ENCODE results near the gene RGMB.
"Not testable (repeated sequence)": the region's sequence is repeated elsewhere in the genome, so short reads cannot be mapped to it uniquely, and the experiment has no call there.

RGMB gene, protein sequence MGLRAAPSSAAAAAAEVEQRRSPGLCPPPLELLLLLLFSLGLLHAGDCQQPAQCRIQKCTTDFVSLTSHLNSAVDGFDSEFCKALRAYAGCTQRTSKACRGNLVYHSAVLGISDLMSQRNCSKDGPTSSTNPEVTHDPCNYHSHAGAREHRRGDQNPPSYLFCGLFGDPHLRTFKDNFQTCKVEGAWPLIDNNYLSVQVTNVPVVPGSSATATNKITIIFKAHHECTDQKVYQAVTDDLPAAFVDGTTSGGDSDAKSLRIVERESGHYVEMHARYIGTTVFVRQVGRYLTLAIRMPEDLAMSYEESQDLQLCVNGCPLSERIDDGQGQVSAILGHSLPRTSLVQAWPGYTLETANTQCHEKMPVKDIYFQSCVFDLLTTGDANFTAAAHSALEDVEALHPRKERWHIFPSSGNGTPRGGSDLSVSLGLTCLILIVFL

DNA sequence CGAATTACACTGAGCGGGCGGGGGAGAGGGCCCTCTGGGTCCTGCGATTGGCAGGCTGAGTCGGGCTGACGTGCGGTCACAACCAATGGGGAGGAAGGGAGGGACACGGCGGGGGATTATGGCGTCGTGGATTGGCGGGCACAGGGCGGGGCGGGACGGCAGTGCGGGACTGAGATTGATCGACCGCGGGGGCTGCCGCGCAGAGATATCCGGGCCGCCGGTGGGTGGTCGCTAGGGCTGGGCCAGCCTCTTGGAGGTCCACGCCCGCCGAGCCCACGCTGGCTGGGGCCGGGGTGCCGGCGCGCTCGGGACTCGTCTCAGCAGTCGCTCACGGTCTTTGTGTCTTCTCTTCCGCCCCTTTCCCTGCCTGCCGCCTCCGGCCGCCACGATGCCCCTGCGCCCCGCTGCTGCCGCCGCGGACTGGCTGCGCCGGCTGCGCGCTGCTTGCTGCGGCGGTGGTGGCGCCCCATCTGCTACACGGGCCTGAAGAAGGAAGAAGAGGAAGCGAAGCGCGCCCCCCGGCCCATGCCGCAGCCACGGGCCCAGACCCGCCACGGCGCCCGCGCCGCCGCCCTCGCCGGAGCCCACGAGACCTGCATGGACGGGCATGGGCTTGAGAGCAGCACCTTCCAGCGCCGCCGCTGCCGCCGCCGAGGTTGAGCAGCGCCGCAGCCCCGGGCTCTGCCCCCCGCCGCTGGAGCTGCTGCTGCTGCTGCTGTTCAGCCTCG, at the start of gene RGMB:
Gene RGMB, plus strand, starts transcription at position 200 of the 728 bp plus-strand sequence. Its CDS starts 408 bp downstream, at position 608.
- peak; percentile 98 for DNase-seq

DNA sequence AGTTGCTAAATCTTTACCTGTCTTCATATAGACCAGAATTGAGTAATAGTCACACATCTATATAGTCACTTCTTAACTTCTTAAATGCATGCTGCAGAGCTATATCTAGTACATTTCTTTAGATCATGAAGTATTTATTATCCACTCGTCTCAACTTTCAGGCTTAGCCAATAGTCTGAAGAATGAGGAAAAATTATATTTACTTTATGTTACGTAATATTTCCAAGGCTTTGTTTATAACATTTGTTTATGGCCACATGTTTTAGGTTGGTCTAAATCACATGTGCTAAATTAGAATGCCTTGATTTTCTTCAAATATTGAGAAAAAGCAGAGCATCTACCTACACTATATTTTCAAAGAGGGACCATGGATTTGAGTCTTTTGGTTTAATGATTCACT, 47.2 kb upstream of the RGMB start:
- DNase-seq: no peak

DNA sequence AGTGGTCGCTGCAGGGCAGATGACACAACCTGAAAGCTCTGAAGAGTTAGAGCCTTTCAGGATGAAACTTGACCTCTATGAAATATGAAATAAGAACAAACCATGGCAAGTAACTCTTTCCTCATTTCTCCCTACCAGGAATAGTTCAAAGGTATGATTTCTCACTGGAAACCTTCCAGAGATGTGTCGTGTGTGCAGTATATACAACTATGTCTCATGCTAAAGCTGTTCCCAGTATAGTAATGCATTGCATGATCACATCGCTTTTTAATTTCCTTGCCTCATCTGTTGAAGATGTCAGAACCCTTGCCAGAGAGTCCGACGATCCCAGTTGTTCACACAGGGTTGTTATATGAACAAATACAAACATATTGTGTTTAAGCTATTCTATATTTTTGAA, 45.8 kb upstream of the RGMB start:
- DNase-seq: no peak

DNA sequence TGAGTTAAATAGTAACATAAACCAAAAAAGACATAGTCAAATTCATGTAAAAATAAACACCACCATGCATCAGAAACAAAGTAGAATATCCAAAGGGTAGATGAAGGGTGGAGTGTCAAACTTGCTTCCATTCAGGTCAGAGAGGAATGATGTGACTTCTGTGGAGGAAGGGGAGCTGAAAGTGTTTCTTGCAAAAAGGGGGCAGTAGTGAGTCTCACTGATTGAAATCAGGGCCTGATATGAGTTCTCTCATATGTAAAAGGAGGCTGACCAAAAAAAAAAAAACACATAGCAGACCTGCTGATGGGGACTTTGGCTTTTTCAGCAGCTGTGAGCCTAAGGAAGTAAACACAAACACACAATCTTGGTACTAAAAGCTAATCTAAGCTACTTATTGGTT, 38.8 kb upstream of the RGMB start:
- DNase-seq: no peak

DNA sequence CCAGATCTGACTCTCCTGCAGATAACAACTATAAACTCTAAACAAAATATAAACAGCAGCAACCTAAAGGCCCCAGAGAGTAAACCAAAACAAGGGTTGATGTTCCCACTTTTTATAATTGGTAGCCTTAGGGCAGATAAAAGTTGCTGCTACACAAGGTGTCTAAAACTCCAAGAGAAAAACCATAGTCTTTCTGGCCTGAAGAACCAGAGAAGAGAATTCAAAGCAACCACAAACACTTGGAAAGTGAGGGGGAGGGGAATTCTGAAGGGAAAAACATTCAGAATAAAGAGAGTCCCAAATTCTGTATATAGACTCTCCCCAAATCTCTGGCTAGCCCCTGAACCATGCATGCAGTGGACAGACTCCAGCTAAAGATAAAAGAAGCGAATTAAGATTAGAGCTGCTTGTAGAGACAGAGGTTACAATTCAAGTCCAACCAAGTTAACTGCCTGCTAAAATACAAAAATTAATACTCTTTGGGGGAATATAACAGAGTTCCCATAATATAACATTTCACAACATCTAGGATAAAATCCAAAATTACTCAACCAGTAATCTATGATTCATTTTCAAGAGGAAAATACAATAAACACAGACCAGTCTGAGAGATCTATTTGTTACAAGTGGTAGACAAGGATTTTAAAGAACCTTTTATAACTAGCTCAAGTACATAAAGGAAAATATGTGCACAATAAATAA, 37.5 kb upstream of the RGMB start:
- no peak for DNase-seq

DNA sequence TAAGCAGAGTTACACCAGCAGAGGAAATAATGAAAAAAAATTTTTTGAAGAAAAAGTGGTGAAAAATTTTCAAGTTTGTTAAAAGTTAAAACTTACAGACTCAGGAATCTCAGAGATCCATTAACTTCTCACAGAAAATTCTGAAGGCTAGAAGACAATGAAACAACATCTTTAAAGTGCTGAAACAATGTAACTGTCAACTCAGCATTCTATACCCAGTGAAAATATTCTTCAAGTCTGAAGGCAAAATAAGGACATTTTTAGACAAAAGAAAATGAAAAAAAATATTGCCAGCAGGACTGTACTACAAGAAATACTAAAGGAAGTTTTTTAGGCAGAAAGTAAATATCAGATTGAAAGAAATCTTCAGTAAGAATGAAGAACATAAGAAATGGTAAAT, 36.7 kb upstream of the RGMB start:
- DNase-seq: no peak

DNA sequence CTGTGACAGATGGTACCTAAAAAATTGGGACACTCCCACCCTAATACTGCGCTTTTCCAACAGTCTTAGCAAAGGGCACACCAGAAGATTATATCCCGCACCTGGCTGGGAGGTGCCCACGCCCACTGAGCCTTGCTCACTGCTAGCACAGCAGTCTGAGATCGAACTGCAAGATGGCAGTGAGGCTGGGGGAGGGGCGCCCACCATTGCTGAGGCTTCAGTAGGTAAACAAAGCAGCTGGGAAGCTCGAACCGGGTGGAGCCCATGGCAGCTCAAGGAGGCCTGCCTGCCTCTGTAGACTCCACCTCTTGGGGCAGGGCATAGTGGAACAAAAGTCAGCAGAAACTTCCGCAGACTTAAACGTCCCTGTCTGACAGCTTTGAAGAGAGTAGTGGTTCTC, 36.0 kb upstream of the RGMB start:
- not testable (repeated sequence) for DNase-seq

DNA sequence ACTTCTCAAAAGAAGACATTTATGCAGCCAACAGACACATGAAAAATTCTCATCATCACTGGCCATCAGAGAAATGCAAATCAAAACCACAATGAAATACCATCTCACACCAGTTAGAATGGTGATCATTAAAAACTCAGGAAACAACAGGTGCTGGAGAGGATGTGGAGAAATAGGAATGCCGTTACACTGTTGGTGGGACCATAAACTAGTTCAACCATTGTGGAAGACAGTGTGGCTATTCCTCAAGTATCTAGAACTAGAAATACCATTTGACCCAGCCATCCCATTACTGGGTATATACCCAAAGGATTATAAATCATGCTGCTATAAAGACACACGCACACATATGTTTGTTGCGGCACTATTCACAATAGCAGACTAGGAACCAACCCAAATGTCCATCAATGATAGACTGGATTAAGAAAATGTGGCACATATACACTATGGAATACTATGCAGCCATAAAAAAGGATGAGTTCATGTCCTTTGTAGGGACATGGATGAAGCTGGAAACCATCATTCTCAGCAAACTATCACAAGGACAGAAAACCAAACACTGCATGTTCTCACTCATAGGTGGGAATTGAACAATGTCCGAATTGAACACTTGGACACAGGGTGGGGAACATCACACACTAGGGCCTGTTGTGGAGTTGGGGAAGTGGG, 34.8 kb upstream of the RGMB start:
- not testable (repeated sequence) for DNase-seq

DNA sequence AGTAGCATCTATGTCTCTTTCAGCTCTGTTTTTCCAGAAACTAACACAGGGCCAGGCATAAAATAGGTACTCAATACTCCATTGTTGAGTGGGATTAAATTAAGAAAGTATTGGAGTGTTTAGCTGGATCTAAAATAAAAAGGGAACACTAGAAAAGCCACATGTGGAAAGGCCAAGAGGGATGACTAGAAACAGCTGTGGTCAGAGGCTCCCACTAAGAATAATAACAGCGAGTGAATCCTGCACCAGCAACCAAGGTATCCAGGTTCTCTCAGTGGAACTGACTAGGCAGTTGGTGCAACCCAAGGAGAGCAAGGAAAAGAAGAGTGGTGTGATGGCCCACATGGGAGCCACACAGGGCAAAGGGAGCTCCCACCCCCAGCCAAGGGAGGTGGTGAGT, 31.5 kb upstream of the RGMB start:
- no peak for DNase-seq

DNA sequence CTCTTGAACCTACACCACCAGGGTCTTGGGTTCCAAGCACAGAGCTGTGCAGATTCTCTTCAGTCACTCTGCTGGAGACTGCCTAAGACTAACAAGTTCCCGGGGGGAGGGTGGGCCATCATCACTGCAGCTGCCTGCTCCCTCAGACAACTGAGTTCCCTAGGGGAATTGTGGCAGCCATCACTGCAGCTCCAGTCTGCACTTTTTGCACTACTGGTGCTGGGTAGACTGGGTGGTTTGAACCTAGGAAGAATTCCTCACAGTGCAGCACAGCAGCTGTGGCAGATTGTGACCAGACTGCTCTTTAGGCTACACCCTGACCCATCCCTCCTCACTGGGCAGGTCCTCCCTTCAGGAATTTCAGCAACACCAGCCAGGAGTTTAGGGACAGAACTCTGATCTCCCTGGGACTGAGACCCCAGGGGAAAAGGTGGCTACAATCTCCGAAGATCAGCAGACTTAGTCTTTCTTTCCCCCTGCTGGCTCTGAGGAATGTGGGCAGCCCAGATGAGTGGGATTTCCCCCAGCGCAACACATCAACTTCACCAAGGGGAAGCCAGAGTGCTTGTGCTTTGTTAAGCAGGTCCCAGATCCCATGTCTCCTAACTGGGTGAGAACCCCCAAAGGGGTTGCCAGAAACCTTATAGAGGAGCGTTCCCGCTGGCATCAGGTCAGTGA, 30.9 kb upstream of the RGMB start:
- peak; percentile 9 for DNase-seq

DNA sequence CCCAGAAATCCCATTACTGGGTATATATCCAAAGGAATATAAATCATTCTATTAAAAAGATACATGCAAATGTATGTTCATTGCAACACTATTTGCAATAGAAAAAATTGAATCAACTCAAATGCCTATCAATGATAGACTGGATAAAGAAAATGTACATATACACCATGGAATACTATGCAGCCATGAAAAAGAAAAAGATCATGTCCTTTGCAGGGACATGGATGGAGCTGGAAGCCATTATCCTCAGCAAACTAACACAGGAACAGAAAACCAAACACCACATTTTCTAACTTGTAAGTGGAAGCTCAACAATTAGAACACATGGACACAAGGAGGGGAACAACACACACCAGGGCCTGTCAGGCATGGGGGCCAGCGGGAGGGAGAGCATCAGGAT, 25.2 kb upstream of the RGMB start:
- not testable (repeated sequence) for DNase-seq

DNA sequence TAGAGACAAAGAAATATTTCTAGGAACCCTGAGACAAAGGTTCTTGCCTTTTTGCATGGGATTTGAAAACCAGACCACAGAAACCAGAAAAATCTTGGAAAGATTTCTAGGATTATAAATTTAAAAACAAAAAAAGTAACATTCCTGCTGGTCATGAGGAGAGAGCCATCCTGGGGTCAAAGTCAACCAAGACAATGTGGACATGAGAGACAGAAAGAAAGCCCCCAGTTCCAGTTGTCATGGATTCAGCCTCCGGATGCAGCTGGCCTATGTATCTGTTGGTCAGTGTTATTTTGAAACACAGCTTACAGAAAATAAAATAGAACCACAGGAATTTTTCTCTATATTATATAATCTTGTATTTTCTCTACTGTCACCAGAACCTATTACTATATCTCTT, 24.4 kb upstream of the RGMB start:
- DNase-seq: no peak

DNA sequence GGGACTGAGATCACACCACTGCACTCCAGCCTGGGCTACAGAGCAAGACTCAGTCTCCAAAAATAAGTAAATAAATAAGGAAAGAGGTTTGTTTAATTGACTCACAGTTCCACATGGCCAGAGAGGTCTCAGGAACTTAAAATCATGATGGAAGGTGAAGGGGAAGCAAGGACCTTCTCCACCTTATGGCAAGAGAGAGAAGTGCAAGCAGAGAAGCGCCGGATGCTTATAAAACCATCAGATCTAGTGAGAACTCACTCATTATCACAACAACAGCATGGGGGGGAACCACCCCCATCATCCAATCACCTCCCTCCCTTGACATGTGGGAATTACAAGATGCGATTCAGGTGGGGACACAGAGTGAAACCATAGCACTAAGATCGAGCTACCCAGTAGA, 22.8 kb upstream of the RGMB start:
- DNase-seq: peak; percentile 39

DNA sequence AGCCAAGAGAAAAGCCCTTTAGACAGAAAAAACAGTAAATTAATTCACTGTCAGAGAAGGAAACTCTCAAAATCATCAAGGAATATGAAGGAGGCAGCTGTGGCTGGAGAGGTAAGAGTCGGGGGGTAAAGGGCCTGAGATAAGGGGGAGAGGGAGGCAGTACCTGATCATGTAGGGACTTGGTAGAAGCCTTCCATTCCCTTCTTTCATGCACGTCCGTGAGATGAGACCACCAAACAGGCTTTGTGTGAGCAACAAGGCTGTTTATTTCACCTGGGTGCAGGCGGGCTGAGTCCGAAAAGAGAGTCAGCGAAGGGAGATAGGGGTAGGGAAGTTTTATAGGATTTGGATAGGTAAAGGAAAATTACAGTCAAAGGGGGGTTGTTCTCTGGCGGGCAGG, 21.1 kb upstream of the RGMB start:
- DNase-seq: not testable (repeated sequence)

DNA sequence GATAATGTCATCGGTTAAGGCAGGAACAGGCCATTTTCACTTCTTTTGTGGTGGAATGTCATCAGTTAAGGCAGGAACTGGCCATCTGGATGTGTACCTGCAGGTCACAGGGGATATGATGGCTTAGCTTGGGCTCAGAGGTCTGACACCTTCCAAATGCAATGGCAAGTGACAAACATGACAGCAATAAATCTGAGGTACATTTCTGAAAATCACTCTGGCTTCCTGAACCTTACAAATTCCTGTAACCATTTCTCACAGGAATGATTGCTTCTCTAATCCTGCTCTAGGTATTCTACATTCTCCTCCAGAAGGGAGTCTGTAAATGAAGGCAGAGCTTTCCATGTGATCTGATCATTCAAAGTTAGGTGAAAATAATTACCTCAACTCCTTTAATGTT, 20.7 kb upstream of the RGMB start:
- DNase-seq: not testable (repeated sequence)

DNA sequence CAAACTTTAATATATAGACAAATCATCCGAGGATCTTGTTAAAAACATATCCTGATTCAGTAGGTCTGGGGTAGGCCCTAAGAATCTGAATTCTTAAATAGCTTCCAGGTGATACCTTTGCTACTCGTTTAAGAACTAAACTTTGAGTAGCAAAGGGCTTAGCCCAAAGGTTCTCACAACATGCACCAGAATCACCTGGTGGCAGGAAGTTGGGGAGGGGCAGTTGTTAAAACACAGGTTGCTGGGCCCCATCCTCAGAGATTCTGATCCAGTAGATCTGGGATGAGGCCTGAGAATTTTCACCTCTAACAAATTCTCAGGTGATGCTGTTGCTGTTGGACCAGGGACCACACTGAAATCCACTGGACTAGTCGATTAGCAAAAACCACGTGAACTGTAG, 20.0 kb upstream of the RGMB start:
- no peak for DNase-seq

DNA sequence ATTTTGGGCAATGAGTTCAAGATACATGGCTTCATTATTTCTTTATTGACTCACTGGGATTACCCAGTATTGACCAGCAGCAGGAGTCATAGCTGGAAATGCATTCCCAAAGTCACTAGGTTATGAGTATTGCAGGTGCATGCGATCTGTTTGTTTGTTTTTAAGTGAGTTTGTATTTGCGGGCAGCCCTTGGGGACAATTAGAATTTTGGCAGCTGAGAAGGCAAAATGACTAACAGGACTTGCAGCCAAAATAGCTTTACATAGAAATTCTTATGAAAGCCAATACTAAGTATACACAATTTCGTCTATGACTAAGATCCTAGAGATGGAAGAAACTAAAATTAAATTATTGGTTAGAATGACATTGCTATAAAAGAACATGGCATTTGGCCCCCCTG, 18.1 kb upstream of the RGMB start:
- DNase-seq: no peak

DNA sequence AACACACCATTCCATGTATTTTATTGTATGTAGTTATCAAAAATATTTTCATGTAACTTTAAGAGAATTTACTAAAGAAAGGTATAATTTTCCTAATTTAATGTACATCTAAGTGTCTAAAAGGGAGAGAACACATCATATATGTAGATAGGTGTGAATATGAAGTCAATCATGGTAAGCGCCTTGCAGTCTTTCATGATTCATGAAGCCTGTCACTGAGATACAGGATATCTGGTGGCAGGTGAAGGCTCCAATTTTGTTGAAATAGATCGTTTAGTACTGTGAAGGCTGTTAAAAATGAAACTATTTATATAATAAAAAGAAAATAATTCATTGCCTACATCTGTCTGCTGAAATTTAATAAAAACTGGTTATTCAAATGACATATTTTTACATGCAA, 15.5 kb upstream of the RGMB start:
- DNase-seq: no peak

DNA sequence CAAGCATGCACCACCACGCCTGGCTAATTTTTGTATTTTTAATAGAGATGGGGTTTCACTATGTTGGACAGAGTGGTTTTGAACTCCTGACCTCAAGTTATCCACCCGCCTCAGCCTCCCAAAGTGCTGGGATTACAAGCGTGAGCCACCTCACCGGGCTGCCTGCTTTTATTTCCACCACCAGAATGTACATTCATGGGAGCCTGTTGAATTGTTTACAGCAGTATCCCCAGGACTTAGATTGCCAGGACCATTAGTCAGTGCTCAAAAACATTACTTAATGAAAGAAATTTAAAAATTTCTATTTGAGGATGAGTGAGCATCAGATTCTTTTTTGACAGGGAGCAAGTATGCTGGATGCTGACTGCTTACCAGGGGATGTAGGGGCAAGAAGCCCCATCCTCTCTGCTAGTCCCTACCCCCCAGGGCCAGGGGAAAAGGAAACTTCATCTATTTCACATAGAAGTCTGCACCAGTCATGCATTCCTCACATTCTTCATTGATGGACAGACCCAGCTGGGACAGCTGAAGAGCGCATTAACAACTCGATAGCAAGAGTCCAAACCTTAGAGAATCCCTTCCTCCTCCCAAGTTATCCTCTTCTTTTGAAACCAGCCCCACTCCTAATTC, 10.3 kb upstream of the RGMB start:
- DNase-seq: no peak

DNA sequence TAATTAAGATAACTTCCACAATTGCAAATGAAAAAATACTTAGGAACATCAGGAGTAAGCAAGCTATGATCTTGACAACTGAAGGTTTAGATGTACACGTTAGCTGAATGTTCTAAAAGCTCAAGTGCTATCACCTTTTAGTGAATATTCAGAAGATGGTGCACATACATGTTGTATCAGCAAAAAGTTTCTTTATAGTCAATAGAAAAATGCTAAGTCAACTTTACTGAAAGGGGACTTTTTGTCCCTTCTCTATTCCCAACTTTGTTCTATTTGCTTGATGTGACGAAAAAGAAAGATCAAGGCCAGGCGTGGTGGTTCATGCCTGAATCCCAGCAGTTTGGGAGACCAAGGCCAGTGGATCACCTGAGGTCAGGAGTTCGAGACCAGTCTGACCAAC, 7.6 kb upstream of the RGMB start:
- no peak for DNase-seq

DNA sequence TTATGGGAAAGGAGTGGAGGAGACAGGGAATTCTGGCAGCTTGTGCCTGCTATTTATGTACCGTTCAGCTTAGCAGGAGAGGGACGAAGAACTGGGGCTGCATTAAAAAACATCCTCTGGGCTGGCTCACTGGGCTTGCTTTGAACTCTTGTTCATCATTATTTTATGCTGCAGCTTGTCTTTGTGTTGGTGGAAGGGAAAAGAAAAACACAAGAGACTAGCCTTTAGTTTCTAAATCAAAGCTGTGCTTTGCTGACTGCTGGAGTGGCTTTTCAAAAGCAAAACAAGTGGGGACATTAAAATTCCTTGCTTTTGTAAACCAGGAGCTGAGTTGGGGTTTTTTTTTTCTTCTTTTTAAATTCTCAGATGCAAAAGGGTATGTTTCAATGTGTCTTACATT, 5.9 kb upstream of the RGMB start:
- DNase-seq: no peak
